ENCODE measurements around the gene JAKMIP1.

- TF ChIP-seq, protein P1, sequence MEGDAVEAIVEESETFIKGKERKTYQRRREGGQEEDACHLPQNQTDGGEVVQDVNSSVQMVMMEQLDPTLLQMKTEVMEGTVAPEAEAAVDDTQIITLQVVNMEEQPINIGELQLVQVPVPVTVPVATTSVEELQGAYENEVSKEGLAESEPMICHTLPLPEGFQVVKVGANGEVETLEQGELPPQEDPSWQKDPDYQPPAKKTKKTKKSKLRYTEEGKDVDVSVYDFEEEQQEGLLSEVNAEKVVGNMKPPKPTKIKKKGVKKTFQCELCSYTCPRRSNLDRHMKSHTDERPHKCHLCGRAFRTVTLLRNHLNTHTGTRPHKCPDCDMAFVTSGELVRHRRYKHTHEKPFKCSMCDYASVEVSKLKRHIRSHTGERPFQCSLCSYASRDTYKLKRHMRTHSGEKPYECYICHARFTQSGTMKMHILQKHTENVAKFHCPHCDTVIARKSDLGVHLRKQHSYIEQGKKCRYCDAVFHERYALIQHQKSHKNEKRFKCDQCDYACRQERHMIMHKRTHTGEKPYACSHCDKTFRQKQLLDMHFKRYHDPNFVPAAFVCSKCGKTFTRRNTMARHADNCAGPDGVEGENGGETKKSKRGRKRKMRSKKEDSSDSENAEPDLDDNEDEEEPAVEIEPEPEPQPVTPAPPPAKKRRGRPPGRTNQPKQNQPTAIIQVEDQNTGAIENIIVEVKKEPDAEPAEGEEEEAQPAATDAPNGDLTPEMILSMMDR (IDR thresholded peaks at IDR 0.05), result no peak
- no peak for TF ChIP-seq POLR2A (IDR thresholded peaks at IDR 0.05)
Measured at GRCh38 chr4:6236816-6237390, 36.6 kb upstream of the JAKMIP1 start.

Measured in esophagus squamous epithelium (tissue), 4 donors.